K562 (cell line): ENCODE results near the gene MDM1. TPM values are rescaled to one million over a fixed set of nuclear protein-coding genes. Genes with fewer than 3 reads are reported as not detected.

Source experiments
- ARNT ChIP-seq, 2 experiments: fragments of 450-650 bp; IDR thresholded peaks; 2 replicates each; pipeline ENCODE4 v1.6.1; 2016; ENCODE audit warnings: mild to moderate bottlenecking in 1 of 2
- FOXA3 ChIP-seq, 2 experiments: fragments of 450-650 bp in 1 of 2; sonication (generic) in 1 of 2; formaldehyde crosslinking; IDR thresholded peaks in 1 of 2; conservative IDR thresholded peaks in 1 of 2; 2 replicates each; pipeline versions ENCODE4 v1.4.0 to v1.8.0; 2020 to 2022; ENCODE audit warnings: mild to moderate bottlenecking in 2 of 2, missing genetic modification reagents in 1 of 2
- JUNB ChIP-seq: fragments of 450-650 bp; formaldehyde crosslinking; conservative IDR thresholded peaks from 2 replicates; pipeline ENCODE4 v1.4.0; 2020; ENCODE audit warnings: mild to moderate bottlenecking
- RBM34 ChIP-seq: fragments of 200-400 bp; formaldehyde crosslinking; IDR thresholded peaks from 2 replicates; pipeline ENCODE4 v1.6.1; 2018; ENCODE audit warnings: low read length, borderline replicate concordance; ENCODE audit not compliant: insufficient read depth
- RUNX1 ChIP-seq: sonication (generic); IDR thresholded peaks from 2 replicates; pipeline ENCODE4 v1.6.1; 2016; ENCODE audit warnings: antibody characterized with exemption, low read depth
- SMARCA5 ChIP-seq: fragments of 450-650 bp; IDR thresholded peaks from 2 replicates; pipeline ENCODE4 v1.6.1; 2016
- polyA plus RNA-seq, 8 experiments: library from polyadenylated mRNA; depleted of rRNA in 4 of 8; stranded (reverse) in 5 of 8; unstranded in 3 of 8; fragments of >200 nt; fragmentation: Nextera tagmentation in 2 of 8; fragmentation: Illumina TruSeq in 1 of 8; extraction: Ambion mirVana in 2 of 8; extraction: Trizol in 1 of 8; gene quantifications; 2 replicates each; pipeline versions ENCODE4 v1.2.1 to v1.2.3, GENCODE V29; 2011 to 2014; ENCODE audit warnings: inconsistent platforms in 1 of 8, missing spikeins in 1 of 8
- total RNA-seq, 7 experiments: library from RNA; depleted of rRNA in 6 of 7; stranded (reverse); fragments of >200 nt in 6 of 7; fragmentation: Illumina TruSeq in 2 of 7; extraction: Trizol in 2 of 7; gene quantifications; 2 replicates each; pipeline versions ENCODE4 v1.2.1 to v1.2.3, GENCODE V29; 2011 to 2021; ENCODE audit warnings: low replicate concordance in 1 of 7
- TF ChIP-seq, protein P1 (sequence below), 2 experiments: fragments of 450-650 bp in 1 of 2; sonication (generic) in 1 of 2; formaldehyde crosslinking in 1 of 2; IDR thresholded peaks; 2 replicates each; pipeline versions ENCODE4 v1.7.1 to v1.9.0; 2016 to 2022; ENCODE audit warnings: inconsistent platforms in 1 of 2, mild to moderate bottlenecking in 1 of 2, missing genetic modification reagents in 1 of 2
- TF ChIP-seq, protein P2 (sequence below): fragments of 450-650 bp; IDR thresholded peaks from 2 replicates; pipeline ENCODE4 v1.7.1; 2018; ENCODE audit warnings: mild to moderate bottlenecking, low read depth; ENCODE audit not compliant: partially characterized antibody
- TF ChIP-seq, protein P3 (sequence below): sonication (generic); formaldehyde crosslinking; IDR thresholded peaks from 2 replicates; pipeline ENCODE4 v1.9.0; 2022; ENCODE audit warnings: mild to moderate bottlenecking, missing genetic modification reagents
- TF ChIP-seq, protein P4 (sequence below): fragments of 250-450 bp; sonication (Bioruptor Pico); IDR thresholded peaks from 2 replicates; pipeline ENCODE4 v1.9.0; 2021; ENCODE audit warnings: mild to moderate bottlenecking
- TF ChIP-seq, protein P5 (sequence below): sonication (generic); formaldehyde crosslinking; IDR thresholded peaks from 2 replicates; pipeline ENCODE4 v1.8.0; 2022; ENCODE audit warnings: missing genetic modification reagents, mild to moderate bottlenecking, moderate library complexity, borderline replicate concordance

The MDM1 gene
- total and polyA plus RNA-seq, 9 of the 15 experiments (the other 6 are each of a cell fraction or from before 2014, with no cell fraction given), result 7.5 to 16.8 (median 13.1) TPM

DNA sequence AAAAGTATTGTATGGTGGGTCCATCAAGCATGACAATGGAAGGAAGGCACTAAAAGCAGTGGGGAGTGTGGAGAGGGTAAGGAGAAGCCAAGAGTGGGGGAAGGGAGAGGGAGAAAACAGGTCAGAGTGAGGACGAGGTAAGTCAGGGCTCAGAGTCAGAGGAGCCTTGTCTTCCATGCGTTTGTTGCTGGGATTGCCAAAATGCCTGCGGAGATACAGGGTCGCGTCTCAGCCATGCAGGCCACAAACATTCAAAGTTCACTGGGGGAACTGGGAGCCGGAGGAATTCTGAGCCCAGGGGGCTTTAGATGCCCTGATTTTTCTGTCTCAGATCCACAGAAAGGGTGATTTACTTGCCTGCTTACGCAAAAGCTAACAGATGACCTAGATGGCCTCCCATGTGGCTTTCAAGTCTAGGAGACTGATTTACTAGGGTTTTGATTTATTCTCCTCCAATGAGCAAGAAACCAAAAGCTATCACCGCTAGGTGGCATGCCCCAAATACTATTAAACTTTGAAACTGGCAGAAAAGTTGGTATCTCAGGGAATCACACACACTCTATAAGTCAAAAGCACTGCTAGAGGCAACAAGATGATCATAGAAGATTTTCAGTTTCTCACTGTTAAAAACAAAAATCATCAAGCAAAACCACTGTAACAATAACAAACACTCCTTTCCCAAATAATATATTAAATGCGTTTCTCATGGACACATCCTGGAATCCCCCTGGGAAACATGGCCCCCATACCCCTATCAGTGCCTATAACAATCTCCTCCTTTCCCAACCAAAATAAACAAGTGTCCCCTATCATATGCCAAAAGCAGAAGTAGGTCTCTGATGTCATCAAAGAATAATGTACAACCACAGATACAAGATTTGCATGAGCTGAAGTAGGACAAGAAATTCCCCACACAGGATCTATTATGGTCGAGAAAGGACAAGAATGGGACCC is 26.6 kb upstream of the MDM1 start (continued):
- TF ChIP-seq, protein P1, sequence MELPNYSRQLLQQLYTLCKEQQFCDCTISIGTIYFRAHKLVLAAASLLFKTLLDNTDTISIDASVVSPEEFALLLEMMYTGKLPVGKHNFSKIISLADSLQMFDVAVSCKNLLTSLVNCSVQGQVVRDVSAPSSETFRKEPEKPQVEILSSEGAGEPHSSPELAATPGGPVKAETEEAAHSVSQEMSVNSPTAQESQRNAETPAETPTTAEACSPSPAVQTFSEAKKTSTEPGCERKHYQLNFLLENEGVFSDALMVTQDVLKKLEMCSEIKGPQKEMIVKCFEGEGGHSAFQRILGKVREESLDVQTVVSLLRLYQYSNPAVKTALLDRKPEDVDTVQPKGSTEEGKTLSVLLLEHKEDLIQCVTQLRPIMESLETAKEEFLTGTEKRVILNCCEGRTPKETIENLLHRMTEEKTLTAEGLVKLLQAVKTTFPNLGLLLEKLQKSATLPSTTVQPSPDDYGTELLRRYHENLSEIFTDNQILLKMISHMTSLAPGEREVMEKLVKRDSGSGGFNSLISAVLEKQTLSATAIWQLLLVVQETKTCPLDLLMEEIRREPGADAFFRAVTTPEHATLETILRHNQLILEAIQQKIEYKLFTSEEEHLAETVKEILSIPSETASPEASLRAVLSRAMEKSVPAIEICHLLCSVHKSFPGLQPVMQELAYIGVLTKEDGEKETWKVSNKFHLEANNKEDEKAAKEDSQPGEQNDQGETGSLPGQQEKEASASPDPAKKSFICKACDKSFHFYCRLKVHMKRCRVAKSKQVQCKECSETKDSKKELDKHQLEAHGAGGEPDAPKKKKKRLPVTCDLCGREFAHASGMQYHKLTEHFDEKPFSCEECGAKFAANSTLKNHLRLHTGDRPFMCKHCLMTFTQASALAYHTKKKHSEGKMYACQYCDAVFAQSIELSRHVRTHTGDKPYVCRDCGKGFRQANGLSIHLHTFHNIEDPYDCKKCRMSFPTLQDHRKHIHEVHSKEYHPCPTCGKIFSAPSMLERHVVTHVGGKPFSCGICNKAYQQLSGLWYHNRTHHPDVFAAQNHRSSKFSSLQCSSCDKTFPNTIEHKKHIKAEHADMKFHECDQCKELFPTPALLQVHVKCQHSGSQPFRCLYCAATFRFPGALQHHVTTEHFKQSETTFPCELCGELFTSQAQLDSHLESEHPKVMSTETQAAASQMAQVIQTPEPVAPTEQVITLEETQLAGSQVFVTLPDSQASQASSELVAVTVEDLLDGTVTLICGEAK (IDR thresholded peaks at IDR 0.05), result no peak
- TF ChIP-seq, protein P1 (CRISPR knock-in tag; IDR thresholded peaks at IDR 0.05), result no peak
- TF ChIP-seq SMARCA5 (no peak), FOXA3 (CRISPR knock-in tag; conservative IDR thresholded peaks at IDR 0.05 in 1 of 2, IDR thresholded peaks at IDR 0.05 in 1 of 2) (peak in 1 of 2 experiments; percentile 57; a peak in 1 of 4 replicates), RUNX1 (no peak), JUNB (CRISPR knock-in tag) (no peak), ARNT (IDR thresholded peaks at IDR 0.05) (no peak), RBM34 (no peak)
- TF ChIP-seq, protein P2, sequence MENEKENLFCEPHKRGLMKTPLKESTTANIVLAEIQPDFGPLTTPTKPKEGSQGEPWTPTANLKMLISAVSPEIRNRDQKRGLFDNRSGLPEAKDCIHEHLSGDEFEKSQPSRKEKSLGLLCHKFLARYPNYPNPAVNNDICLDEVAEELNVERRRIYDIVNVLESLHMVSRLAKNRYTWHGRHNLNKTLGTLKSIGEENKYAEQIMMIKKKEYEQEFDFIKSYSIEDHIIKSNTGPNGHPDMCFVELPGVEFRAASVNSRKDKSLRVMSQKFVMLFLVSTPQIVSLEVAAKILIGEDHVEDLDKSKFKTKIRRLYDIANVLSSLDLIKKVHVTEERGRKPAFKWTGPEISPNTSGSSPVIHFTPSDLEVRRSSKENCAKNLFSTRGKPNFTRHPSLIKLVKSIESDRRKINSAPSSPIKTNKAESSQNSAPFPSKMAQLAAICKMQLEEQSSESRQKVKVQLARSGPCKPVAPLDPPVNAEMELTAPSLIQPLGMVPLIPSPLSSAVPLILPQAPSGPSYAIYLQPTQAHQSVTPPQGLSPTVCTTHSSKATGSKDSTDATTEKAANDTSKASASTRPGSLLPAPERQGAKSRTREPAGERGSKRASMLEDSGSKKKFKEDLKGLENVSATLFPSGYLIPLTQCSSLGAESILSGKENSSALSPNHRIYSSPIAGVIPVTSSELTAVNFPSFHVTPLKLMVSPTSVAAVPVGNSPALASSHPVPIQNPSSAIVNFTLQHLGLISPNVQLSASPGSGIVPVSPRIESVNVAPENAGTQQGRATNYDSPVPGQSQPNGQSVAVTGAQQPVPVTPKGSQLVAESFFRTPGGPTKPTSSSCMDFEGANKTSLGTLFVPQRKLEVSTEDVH, result no peak
- TF ChIP-seq, protein P3, sequence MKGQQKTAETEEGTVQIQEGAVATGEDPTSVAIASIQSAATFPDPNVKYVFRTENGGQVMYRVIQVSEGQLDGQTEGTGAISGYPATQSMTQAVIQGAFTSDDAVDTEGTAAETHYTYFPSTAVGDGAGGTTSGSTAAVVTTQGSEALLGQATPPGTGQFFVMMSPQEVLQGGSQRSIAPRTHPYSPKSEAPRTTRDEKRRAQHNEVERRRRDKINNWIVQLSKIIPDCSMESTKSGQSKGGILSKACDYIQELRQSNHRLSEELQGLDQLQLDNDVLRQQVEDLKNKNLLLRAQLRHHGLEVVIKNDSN (CRISPR knock-in tag), result no peak
- TF ChIP-seq, protein P4, sequence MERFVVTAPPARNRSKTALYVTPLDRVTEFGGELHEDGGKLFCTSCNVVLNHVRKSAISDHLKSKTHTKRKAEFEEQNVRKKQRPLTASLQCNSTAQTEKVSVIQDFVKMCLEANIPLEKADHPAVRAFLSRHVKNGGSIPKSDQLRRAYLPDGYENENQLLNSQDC (CRISPR knock-in tag), result no peak
- TF ChIP-seq, protein P5, sequence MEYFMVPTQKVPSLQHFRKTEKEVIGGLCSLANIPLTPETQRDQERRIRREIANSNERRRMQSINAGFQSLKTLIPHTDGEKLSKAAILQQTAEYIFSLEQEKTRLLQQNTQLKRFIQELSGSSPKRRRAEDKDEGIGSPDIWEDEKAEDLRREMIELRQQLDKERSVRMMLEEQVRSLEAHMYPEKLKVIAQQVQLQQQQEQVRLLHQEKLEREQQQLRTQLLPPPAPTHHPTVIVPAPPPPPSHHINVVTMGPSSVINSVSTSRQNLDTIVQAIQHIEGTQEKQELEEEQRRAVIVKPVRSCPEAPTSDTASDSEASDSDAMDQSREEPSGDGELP, result no peak
